ENCODE measurements around the gene SHISA3.

SHISA3 gene

DNA sequence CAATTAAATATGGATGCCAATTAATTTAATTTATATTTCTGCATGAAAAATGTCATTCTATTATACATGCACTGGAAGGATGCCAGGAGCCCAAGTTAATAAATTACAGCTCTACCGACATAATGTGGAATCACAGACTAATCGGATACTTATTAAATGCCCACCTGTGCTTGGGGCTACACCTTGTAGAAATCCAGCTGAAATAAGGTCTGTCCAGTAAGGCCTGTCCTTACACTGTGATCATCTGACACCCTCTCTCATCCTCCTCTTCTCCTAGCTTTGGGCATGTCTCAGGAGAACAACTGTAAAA is 6.0 kb upstream of the SHISA3 start:
- no peak for DNase-seq (ENCODE audit: low read depth in 2 of 3, low spot score in 1 of 3)

GRCh38 chr4:42391981-42392380 is 5.3 kb upstream of the SHISA3 start:
- no peak for DNase-seq (ENCODE audit: low read depth in 2 of 3, low spot score in 1 of 3)

- no peak for DNase-seq (ENCODE audit: low read depth in 2 of 3, low spot score in 1 of 3)
Measured at GRCh38 chr4:42392436-42392835, 4.9 kb upstream of the SHISA3 start.

- no peak for DNase-seq (ENCODE audit: low read depth in 2 of 3, low spot score in 1 of 3)
Measured at GRCh38 chr4:42395595-42395994, 1.7 kb upstream of the SHISA3 start.

GRCh38 chr4:42396361-42396751 is 932 bp upstream of the SHISA3 start:
- DNase-seq (ENCODE audit: low read depth in 2 of 3, low spot score in 1 of 3) = no peak

- DNase-seq (ENCODE audit: low read depth in 2 of 3, low spot score in 1 of 3) = no peak
Measured at GRCh38 chr4:42397635-42398170, 415 bp downstream of the SHISA3 start.

- no peak for DNase-seq (ENCODE audit: low read depth in 2 of 3, low spot score in 1 of 3)
Measured at GRCh38 chr4:42398171-42398870, 1.0 kb downstream of the SHISA3 start.

GRCh38 chr4:42398871-42399331 is 1.6 kb downstream of the SHISA3 start:
- no peak for DNase-seq (ENCODE audit: low read depth in 2 of 3, low spot score in 1 of 3)

GRCh38 chr4:42399393-42399792 is 2.1 kb downstream of the SHISA3 start:
- DNase-seq (ENCODE audit: low read depth in 2 of 3, low spot score in 1 of 3) = no peak

- no peak for DNase-seq (ENCODE audit: low read depth in 2 of 3, low spot score in 1 of 3)
Measured at GRCh38 chr4:42401171-42401570, 3.9 kb downstream of the SHISA3 start.

- no peak for DNase-seq (ENCODE audit: low read depth in 2 of 3, low spot score in 1 of 3)
Measured at GRCh38 chr4:42404001-42404400, 6.7 kb downstream of the SHISA3 start.

GRCh38 chr4:42410446-42410845 is 13.2 kb downstream of the SHISA3 start:
- DNase-seq (ENCODE audit: low read depth in 2 of 3, low spot score in 1 of 3) = no peak

- DNase-seq (ENCODE audit: low read depth in 2 of 3, low spot score in 1 of 3) = no peak
Measured at GRCh38 chr4:42411803-42412202, 14.5 kb downstream of the SHISA3 start.

GRCh38 chr4:42412251-42412650 is 15.0 kb downstream of the SHISA3 start:
- DNase-seq (ENCODE audit: low read depth in 2 of 3, low spot score in 1 of 3) = no peak

DNA sequence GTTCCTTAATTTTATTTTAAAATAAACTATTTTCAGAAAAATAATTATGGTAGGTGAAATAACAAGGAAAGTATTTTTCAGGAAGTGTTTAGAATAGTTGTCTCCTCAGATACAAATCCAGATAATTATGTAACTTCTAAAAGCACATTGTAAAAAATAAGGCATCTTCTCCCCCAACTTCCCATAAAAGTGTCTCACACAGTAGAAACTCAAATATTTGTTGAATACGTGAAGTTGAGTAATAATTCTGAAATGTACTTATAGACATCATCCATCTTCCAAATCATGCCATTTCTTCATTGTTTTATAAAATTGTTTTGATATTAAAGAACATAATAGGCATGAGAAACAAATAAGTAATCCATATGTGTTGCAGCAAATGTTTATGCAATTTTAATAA is 18.0 kb downstream of the SHISA3 start:
- no peak for DNase-seq (ENCODE audit: low read depth in 2 of 3, low spot score in 1 of 3)

GRCh38 chr4:42416017-42416416 is 18.7 kb downstream of the SHISA3 start:
- no peak for DNase-seq (ENCODE audit: low read depth in 2 of 3, low spot score in 1 of 3)

- no peak for DNase-seq (ENCODE audit: low read depth in 2 of 3, low spot score in 1 of 3)
Measured at GRCh38 chr4:42417550-42417949, 20.3 kb downstream of the SHISA3 start.

GRCh38 chr4:42420140-42420539 is 22.9 kb downstream of the SHISA3 start:
- DNase-seq (ENCODE audit: low read depth in 2 of 3, low spot score in 1 of 3) = no peak

DNA sequence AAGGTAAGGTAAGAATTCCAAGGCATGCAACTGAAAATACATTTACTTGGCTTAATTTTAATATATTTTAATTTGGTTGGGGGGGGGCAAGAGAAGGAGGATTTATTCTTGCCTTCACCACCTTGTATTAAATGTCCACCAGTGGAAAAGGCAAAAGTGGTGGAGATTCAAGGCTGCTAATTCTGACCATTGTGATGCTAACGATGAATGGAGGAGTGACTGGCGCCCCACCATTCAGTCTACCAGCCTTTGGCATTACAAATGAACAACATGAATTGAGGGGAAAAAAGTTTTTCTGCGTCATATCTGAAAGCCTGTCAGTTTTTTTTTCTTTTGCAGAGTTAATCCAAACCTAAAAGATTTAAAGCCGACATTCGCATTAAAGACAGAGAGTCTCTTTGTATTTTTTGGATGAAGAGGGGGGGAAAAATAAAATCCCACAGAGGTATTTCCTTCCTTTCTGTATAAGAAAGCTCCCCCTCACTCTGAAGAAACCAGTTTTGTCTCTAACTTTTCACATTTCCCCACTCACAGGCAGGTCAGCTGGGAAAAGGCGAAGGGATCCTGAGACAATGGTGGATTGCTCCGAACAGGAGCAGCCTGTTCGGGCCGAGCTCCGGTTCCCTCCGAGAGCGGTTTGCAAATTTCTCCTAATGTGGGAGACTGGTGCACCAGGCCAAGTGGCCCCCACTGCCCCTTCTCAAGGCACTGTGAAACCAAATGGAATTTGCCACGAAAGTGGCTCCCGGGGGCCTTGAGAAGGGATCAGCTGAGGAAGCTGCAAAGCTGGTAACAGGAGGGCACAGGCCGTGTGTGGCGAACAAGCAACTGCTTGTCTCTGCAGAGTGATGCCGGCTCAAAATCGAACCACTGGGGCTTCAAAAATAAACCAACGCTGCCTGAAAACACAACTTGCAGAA is 28.1 kb downstream of the SHISA3 start:
- no peak for DNase-seq (ENCODE audit: low read depth in 2 of 3, low spot score in 1 of 3)

- no peak for DNase-seq (ENCODE audit: low read depth in 2 of 3, low spot score in 1 of 3)
Measured at GRCh38 chr4:42428036-42428435, 30.7 kb downstream of the SHISA3 start.

GRCh38 chr4:42436928-42437565 is 39.8 kb downstream of the SHISA3 start:
- DNase-seq (ENCODE audit: low read depth in 2 of 3, low spot score in 1 of 3) = no peak

DNA sequence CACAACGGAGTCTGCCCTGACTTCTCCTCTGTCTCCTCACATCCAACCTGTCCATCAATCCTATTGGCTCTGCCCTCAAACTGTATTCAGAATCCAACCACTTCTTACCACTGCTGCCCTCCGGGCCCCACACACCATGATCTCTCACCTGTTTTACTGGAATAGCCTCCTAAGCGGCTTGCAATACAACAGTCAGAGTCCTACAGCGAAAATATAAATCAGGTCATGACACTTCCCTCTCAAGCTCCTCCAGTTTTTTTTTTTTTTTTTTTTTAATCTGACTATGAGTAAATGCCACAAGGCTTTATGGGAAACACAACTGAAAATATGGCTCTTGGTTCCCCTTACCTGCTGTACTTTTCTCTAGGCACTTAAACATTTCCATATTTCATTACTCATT is 42.8 kb downstream of the SHISA3 start:
- DNase-seq (ENCODE audit: low read depth in 2 of 3, low spot score in 1 of 3) = no peak
